Smooth muscle cell (in vitro differentiated cells): ENCODE results near the gene RNF126. TPM values are rescaled to one million over a fixed set of nuclear protein-coding genes. Genes with fewer than 3 reads are reported as not detected.
"Not testable (repeated sequence)": the region's sequence is repeated elsewhere in the genome, so short reads cannot be mapped to it uniquely, and the experiment has no call there.

Source experiments
- DNase-seq: peaks from one replicate; lab custom pipeline; 2025; ENCODE audit not compliant: unreplicated experiment; lab: John Stamatoyannopoulos, UW
- H2AFZ ChIP-seq: fragments of 200-600 bp; sonication (generic); 2 replicates; pipeline ENCODE4 v1.6.0; 2016; ENCODE audit warnings: antibody characterized with exemption, low read depth, mild to moderate bottlenecking
- H3F3A ChIP-seq: fragments of 200-600 bp; sonication (generic); 2 replicates; pipeline ENCODE4 v1.6.0; 2017; ENCODE audit warnings: antibody characterized with exemption, low read depth
- H3K27ac ChIP-seq: fragments of 200-600 bp; sonication (generic); 2 replicates; pipeline ENCODE4 v1.5.1; 2016; ENCODE audit warnings: low read depth, mild to moderate bottlenecking
- H3K27me3 ChIP-seq: fragments of 200-600 bp; sonication (generic); 2 replicates; pipeline ENCODE4 v1.6.1; 2016; ENCODE audit warnings: low read depth, mild to moderate bottlenecking
- H3K36me3 ChIP-seq: fragments of 200-600 bp; sonication (generic); 2 replicates; pipeline ENCODE4 v1.5.1; 2016; ENCODE audit warnings: low read depth
- H3K4me1 ChIP-seq: fragments of 200-600 bp; sonication (generic); 2 replicates; pipeline ENCODE4 v1.5.1; 2016; ENCODE audit warnings: low read depth
- H3K4me2 ChIP-seq: fragments of 200-600 bp; sonication (generic); 2 replicates; pipeline ENCODE4 v1.6.0; 2016; ENCODE audit warnings: mild to moderate bottlenecking
- H3K4me3 ChIP-seq: fragments of 200-600 bp; sonication (generic); 2 replicates; pipeline ENCODE4 v1.5.1; 2016; ENCODE audit warnings: mild to moderate bottlenecking
- H3K79me2 ChIP-seq: fragments of 200-600 bp; sonication (generic); 2 replicates; pipeline ENCODE4 v1.6.0; 2016; ENCODE audit warnings: low read depth, mild to moderate bottlenecking
- H3K9ac ChIP-seq: fragments of 200-600 bp; sonication (generic); 2 replicates; pipeline ENCODE4 v1.6.0; 2016; ENCODE audit warnings: low read depth
- H3K9me3 ChIP-seq: fragments of 200-600 bp; sonication (generic); replicated peaks from 2 replicates; pipeline ENCODE4 v1.5.1; 2016; ENCODE audit warnings: low read depth
- H4K20me1 ChIP-seq: fragments of 200-600 bp; sonication (generic); 2 replicates; pipeline ENCODE4 v1.6.0; 2016; ENCODE audit warnings: low read depth
- WGBS: methylation state at CpG from one replicate; pipeline ENCODE4 v1.1.7; 2016; ENCODE audit warnings: low lambda C conversion rate; 5-methylcytosine and 5-hydroxymethylcytosine counted together
- polyA plus RNA-seq: library from polyadenylated mRNA; unstranded; fragments of >200 nt; fragmentation: Nextera tagmentation; extraction: Ambion mirVana; gene quantifications from 2 replicates; pipeline ENCODE4 v1.2.1, GENCODE V29; 2016
- total RNA-seq: library from RNA; depleted of rRNA; stranded (reverse); fragments of >200 nt; gene quantifications from 2 replicates; pipeline ENCODE4 v1.2.3, GENCODE V29; 2014
- TF ChIP-seq, protein P1 (sequence below): fragments of 200-600 bp; sonication (generic); IDR thresholded peaks from 2 replicates; pipeline ENCODE4 v1.5.1; 2017; ENCODE audit warnings: borderline replicate concordance, mild to moderate bottlenecking, antibody characterized with exemption; ENCODE audit not compliant: insufficient read depth, poor library complexity, severe bottlenecking

Gene RNF126
- total and polyA plus RNA-seq, 2 experiments from 2014 or later = 19.8 to 60.4 TPM

DNA sequence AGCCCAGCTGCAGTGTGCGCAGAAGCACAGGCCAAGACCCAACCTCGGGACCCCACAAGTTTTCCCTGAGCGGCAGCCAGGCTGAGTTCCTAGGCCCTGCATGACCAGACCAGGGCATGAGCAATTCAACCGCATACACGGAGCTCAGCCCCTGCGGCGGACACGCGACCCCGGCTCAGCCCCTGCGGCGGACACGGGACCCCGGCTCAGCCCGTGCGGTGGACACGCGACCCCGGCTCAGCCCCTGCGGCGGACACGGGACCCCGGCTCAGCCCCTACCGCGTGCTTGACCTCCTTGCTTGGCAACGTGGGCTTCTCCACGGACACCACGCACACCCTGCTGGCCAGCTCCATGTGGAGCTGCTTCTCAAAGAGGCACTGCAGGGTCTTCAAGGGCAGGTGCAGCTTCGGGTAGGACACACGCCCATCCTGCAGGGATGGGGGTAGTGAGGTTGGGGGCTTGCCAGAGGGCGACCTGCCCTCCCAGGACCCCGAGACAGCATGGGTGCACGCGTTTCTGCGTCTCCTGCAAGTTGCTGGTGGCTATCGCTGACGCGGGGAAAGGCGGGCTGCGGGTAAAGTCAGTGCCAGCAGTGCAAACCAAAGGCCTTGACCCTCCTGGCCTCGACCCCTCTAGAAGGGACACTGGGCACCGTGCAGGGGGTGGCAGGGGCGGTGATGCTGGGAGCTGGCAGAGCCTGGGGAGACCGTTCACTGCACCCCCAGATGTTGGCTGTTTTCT, 39.7 kb downstream of the RNF126 start:
- H3F3A ChIP-seq = no peaks in the 10 kb centered on the region
- peaks cover 15% of the 10 kb centered on the region for H4K20me1 ChIP-seq
- H3K79me2 ChIP-seq = no peaks in the 10 kb centered on the region
- no peak for DNase-seq
- H3K4me3 ChIP-seq = no peak overlapping the region
- H3K36me3 ChIP-seq = no peaks in the 10 kb centered on the region
- TF ChIP-seq, protein P1, sequence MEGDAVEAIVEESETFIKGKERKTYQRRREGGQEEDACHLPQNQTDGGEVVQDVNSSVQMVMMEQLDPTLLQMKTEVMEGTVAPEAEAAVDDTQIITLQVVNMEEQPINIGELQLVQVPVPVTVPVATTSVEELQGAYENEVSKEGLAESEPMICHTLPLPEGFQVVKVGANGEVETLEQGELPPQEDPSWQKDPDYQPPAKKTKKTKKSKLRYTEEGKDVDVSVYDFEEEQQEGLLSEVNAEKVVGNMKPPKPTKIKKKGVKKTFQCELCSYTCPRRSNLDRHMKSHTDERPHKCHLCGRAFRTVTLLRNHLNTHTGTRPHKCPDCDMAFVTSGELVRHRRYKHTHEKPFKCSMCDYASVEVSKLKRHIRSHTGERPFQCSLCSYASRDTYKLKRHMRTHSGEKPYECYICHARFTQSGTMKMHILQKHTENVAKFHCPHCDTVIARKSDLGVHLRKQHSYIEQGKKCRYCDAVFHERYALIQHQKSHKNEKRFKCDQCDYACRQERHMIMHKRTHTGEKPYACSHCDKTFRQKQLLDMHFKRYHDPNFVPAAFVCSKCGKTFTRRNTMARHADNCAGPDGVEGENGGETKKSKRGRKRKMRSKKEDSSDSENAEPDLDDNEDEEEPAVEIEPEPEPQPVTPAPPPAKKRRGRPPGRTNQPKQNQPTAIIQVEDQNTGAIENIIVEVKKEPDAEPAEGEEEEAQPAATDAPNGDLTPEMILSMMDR = no peak
- H3K27ac ChIP-seq = no peak overlapping the region
- H3K9me3 ChIP-seq = no peaks in the 10 kb centered on the region
- no peaks in the 10 kb centered on the region for H3K4me1 ChIP-seq
- no peak overlapping the region for H3K9ac ChIP-seq
- H3K4me2 ChIP-seq = no peak overlapping the region
- H3K27me3 ChIP-seq = no peaks in the 10 kb centered on the region
- no peak overlapping the region for H2AFZ ChIP-seq
- WGBS = 97% methylated on average over 43 of the region's 44 CpGs

- Histone ChIP-seq H4K20me1 (peaks cover 15% of the 10 kb centered on the region), H3K27ac (no peak overlapping the region), H3F3A (no peaks in the 10 kb centered on the region), H3K9me3 (no peaks in the 10 kb centered on the region), H3K4me1 (no peaks in the 10 kb centered on the region), H3K4me3 (no peak overlapping the region), H3K9ac (no peak overlapping the region), H3K79me2 (no peaks in the 10 kb centered on the region), H3K36me3 (no peaks in the 10 kb centered on the region), H3K27me3 (no peaks in the 10 kb centered on the region), H3K4me2 (no peak overlapping the region), H2AFZ (no peak overlapping the region)
- TF ChIP-seq, protein P1 = no peak
- no peak for DNase-seq
- 98% methylated on average over 29 of the region's 37 CpGs for whole genome bisulfite sequencing
Observed at GRCh38 chr19:622666-623065, 40.3 kb downstream of the RNF126 start.

DNA sequence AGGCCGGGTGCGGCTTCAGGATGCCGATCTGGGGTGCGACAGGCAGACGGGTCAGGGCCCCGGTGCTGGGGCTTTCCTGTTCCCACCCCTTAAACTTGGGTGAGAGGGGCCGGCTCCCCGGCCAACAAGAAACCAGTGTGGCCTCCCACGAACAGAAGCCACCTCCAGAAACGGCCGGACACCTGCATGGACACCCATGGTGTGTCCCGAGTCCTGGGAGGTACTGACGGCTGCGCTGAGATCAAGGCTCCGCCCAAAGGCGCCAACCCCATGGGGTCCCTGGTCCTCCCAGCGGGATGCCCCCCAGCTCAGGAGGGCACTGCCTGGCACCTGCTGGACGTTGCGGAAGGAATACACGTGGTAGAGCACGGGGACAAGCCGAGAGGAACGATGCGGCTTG, 41.2 kb downstream of the RNF126 start:
- Histone ChIP-seq H3K27me3 (no peaks in the 10 kb centered on the region), H3K79me2 (no peaks in the 10 kb centered on the region)
- 98% methylated on average over 24 of the region's 24 CpGs for WGBS

DNA sequence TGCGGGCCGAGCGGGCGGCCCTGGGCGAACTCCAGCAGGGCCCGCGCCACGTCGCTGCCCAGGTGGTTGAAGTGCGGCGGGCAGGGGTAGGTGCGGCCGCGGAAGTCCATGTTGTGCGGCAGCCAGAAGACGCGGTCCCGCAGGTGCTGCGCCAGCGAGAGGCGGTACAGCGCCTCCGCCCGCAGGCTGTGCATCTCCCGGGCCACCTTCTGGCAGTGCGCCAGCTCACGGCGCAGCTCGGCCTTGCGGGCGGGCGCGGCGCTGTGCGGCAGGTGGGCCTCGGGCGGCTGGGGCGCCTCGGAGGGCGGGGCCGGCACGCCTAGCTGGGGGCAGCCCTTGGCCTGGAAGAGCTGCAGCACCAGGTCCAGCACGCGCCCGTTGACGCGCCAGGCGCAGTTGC, 41.8 kb downstream of the RNF126 start:
- WGBS = 98% methylated on average over 40 of the region's 48 CpGs
- H3K4me2 ChIP-seq, H3K4me3 ChIP-seq, H2AFZ ChIP-seq, DNase-seq, H3K79me2 ChIP-seq, H3K27me3 ChIP-seq, H3F3A ChIP-seq, H3K9ac ChIP-seq, H3K4me1 ChIP-seq, H3K27ac ChIP-seq, H3K36me3 ChIP-seq, H3K9me3 ChIP-seq: not testable (repeated sequence)
- H4K20me1 ChIP-seq = peaks cover 15% of the 10 kb centered on the region

More for the DNA sequence above, 41.2 kb downstream of the RNF126 start:
- no peak for DNase-seq
- no peak overlapping the region for H3K27ac ChIP-seq
- TF ChIP-seq, protein P1 = no peak
- no peak overlapping the region for H3K4me2 ChIP-seq
- H3K4me3 ChIP-seq = no peak overlapping the region
- H2AFZ ChIP-seq = no peak overlapping the region
- H3K36me3 ChIP-seq = no peaks in the 10 kb centered on the region
- no peaks in the 10 kb centered on the region for H3F3A ChIP-seq
- H3K9ac ChIP-seq = no peak overlapping the region
- no peaks in the 10 kb centered on the region for H3K4me1 ChIP-seq
- no peaks in the 10 kb centered on the region for H3K9me3 ChIP-seq
- peaks cover 15% of the 10 kb centered on the region for H4K20me1 ChIP-seq
